Stimulated activated CD8-positive, alpha-beta memory T cell treated with anti-CD3 and anti-CD28 coated beads, Interleukin-4, amount 100 ng/mL, for 4 hours (primary cell): ENCODE measurements around the gene JAK2.

Experiments
- DNase-seq, 2 donors: peaks; one replicate each; pipeline ENCODE4 v3.0.0-alpha.2; 2020; ENCODE audit warnings: low read depth in 2 of 2, low spot score in 1 of 2

JAK2 gene

DNA sequence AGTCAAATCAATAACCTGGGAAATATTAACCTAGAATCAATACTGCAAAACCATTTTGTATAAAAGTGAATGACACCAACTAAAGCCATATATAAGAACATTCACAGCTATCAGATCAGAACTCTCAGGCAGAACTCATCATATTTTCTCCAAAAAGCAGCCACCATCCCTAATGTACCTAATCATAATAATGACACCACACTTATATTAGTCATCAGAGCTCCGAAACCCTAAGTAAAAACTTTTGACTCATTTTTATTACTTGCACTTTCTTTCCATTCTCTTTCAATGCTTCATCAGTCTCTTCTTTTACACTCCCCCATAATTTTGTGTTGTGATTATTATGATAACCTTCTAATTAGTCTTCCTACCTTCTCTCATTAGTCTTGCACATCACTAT, 155.1 kb downstream of the JAK2 start:
- DNase-seq, result no peak

DNA sequence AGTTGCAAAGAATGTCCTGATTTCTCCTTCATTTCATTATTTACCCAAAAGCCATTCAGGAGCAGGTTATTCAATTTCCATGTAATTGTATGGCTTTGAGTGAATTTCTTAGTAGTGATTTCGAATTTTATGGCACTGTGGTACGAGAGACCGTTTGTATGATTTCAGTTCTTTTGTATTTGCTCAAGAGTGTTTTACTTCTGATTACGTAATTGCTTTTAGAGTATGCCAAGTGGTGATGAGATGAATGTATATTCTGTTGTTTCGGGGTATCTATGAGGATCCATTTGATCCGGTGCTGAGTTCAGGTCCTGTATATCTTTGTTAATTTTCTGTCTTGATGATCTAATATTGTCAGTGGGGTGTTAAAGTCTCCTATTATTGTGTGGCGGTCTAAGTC, 159.1 kb downstream of the JAK2 start:
- no peak for DNase-seq

DNA sequence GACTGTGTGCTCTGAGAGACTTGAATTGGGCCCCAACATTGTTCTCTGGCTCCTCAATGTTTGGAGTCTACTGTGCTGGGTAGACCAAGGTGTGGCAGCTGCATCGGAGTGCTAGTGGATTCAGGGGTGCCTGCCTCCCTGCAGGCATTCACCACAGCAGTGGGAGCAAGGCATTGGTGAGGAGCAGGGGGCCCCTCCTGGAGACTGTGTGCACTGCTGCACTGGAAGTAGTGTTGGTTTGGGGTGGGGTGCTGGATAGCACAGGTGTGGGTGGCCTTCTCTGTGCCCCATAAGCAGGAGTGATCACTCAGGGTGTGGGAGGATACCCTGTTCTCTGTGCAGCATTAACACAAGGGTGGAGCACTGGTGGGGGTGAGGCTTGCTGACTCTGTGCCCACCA, 161.2 kb downstream of the JAK2 start:
- DNase-seq, result no peak
